OCI-LY1 (cell line): ENCODE data around the gene TSKU.

Experiments
- H2AFZ ChIP-seq: fragments of 200-600 bp; sonication (generic), shearing (Covaris generic); 2 replicates; pipeline ENCODE4 v1.6.0; 2014; ENCODE audit warnings: antibody characterized with exemption, mild to moderate bottlenecking, low read length
- H3F3A ChIP-seq: fragments of 200-600 bp; sonication (generic), shearing (Covaris generic); 2 replicates; pipeline ENCODE4 v1.6.0; 2014; ENCODE audit warnings: mild to moderate bottlenecking, antibody characterized with exemption, low read length, moderate library complexity; ENCODE audit not compliant: insufficient read depth
- H3K27ac ChIP-seq: fragments of 200-600 bp; sonication (generic); 2 replicates; pipeline ENCODE4 v1.5.1; 2014; ENCODE audit warnings: low read length, mixed run types, mild to moderate bottlenecking, low read depth; ENCODE audit not compliant: poor library complexity, severe bottlenecking
- H3K27me3 ChIP-seq: fragments of 200-600 bp; sonication (generic); 2 replicates; pipeline ENCODE4 v1.6.0; 2014; ENCODE audit warnings: antibody characterized with exemption, mild to moderate bottlenecking, low read length, moderate library complexity; ENCODE audit not compliant: insufficient read depth
- H3K36me3 ChIP-seq: fragments of 200-600 bp; sonication (generic); 2 replicates; pipeline ENCODE4 v1.6.1; 2014; ENCODE audit warnings: mild to moderate bottlenecking, antibody characterized with exemption, low read length, moderate library complexity, mixed read lengths; ENCODE audit not compliant: insufficient read depth
- H3K4me1 ChIP-seq: fragments of 200-600 bp; sonication (generic); 2 replicates; pipeline ENCODE4 v1.5.1; 2014; ENCODE audit warnings: mild to moderate bottlenecking, low read length, moderate library complexity; ENCODE audit not compliant: insufficient read depth, severe bottlenecking
- H3K4me2 ChIP-seq: fragments of 200-600 bp; sonication (generic), shearing (Covaris generic); 2 replicates; pipeline ENCODE4 v1.6.1; 2014; ENCODE audit warnings: low read length
- H3K4me3 ChIP-seq: fragments of 200-600 bp; sonication (generic); 2 replicates; pipeline ENCODE4 v1.5.1; 2014; ENCODE audit warnings: low read length, low read depth, mild to moderate bottlenecking, mixed read lengths; ENCODE audit not compliant: poor library complexity, severe bottlenecking
- H3K79me2 ChIP-seq: fragments of 200-600 bp; shearing (Covaris generic); 2 replicates; pipeline ENCODE4 v1.6.1; 2016; ENCODE audit warnings: mixed run types, low read length, mixed read lengths; ENCODE audit not compliant: insufficient read depth
- H3K9ac ChIP-seq: fragments of 200-600 bp; sonication (generic), shearing (Covaris generic); 2 replicates; pipeline ENCODE4 v1.6.1; 2014; ENCODE audit warnings: mild to moderate bottlenecking, low read length, mixed read lengths
- H3K9me2 ChIP-seq: fragments of 200-600 bp; sonication (generic), shearing (Covaris generic); 2 replicates; pipeline ENCODE4 v1.6.1; 2014; ENCODE audit warnings: low read depth, mild to moderate bottlenecking, low read length, mixed read lengths
- H3K9me3 ChIP-seq: fragments of 200-600 bp; shearing (Covaris generic); 2 replicates; pipeline ENCODE4 v1.6.1; 2014; ENCODE audit warnings: low read length, mixed read lengths
- H4K20me1 ChIP-seq: fragments of 200-600 bp; sonication (generic), shearing (Covaris generic); 2 replicates; pipeline ENCODE4 v1.6.0; 2016; ENCODE audit warnings: mild to moderate bottlenecking, low read length; ENCODE audit not compliant: insufficient read depth
- CTCF ChIP-seq: fragments of 200-600 bp; sonication (generic), shearing (Covaris generic); IDR thresholded peaks from 2 replicates; pipeline ENCODE4 v1.5.1; 2017; ENCODE audit warnings: mild to moderate bottlenecking, antibody characterized with exemption, low read length, moderate library complexity, mixed read lengths
- EZH2 ChIP-seq: fragments of 200-600 bp; sonication (generic), shearing (Covaris generic); IDR thresholded peaks from 2 replicates; pipeline ENCODE4 v1.8.0; 2017; ENCODE audit warnings: borderline replicate concordance, mixed run types, mild to moderate bottlenecking, antibody characterized with exemption, low read length, moderate library complexity, mixed read lengths

TSKU gene

DNA sequence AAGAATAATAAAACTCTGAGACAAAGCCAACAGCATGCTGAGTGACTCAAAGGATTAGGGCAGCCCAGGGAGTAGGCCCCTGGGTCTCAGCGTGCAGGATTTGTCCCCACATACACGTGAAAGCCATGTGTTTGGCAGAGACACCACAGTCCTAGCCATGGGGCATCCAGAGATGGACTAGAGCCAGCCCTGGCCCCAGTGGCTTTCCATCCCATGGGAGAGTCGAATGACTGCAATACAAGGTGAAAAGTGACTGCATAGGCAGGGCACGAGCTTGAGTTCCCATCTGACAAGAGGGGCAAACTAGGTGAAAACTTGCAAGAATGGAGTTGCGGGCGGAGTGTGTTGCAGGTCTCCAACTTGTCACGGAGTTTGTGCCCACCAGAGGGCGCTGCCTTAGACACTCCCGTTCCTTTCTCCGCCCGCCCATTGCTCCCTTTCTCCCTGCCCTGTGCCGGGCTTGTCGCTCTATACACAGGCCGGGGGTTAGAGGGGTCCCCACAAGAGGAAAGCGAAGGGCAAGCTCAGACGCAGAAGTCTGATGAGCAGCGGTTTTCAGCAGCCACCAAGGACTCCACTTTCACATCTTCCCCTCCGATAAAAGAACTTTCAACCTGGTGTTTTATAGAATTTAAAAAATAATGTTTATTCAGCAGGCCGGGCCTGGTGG lies 24.2 kb downstream of the TSKU start:
- H3K9ac ChIP-seq, result no peak overlapping the region
- H3K9me3 ChIP-seq, result no peaks in the 10 kb centered on the region
- H3K36me3 ChIP-seq, result no peaks in the 10 kb centered on the region
- H3K4me2 ChIP-seq, result no peak overlapping the region
- no peaks in the 10 kb centered on the region for H3F3A ChIP-seq
- H3K27ac ChIP-seq, result no peak overlapping the region
- H3K4me3 ChIP-seq, result no peak overlapping the region
- H2AFZ ChIP-seq, result no peak overlapping the region
- no peaks in the 10 kb centered on the region for H3K9me2 ChIP-seq
- peaks cover 4% of the 10 kb centered on the region; the same call in 1 of the 2 replicates for H3K27me3 ChIP-seq
- H4K20me1 ChIP-seq, result no peaks in the 10 kb centered on the region
- TF ChIP-seq EZH2 (no peak), CTCF (peak; percentile 76)
- no peaks in the 10 kb centered on the region for H3K79me2 ChIP-seq
- H3K4me1 ChIP-seq, result no peaks in the 10 kb centered on the region

DNA sequence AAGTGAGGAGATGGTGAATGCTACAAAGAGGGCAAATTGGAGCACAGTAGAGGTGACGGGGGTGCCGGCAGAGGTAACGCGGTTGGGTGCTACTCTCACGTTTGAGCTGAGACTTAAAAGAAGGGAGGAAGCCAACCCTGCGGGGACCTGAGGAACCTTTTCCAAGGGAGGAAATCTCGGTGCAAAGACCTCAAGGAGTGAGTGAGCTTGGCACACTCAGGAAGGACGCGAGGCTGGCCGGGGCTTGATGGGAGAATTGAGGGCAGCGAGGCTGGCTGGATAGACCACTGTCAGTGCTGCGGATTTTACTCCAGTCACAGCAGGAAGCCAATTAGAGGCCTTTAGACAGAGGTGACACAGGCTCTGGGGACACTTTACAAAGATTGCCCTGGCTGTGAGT lies 25.0 kb downstream of the TSKU start:
- Histone ChIP-seq H3K27ac (no peak overlapping the region), H3K4me3 (no peak overlapping the region), H3K9me3 (no peaks in the 10 kb centered on the region), H3K9ac (no peak overlapping the region), H3K9me2 (no peaks in the 10 kb centered on the region), H2AFZ (no peak overlapping the region), H3K4me1 (no peaks in the 10 kb centered on the region), H3K79me2 (no peaks in the 10 kb centered on the region), H3K4me2 (no peak overlapping the region), H3K36me3 (no peaks in the 10 kb centered on the region), H3K27me3 (peaks cover 4% of the 10 kb centered on the region; the same call in 1 of the 2 replicates), H3F3A (no peaks in the 10 kb centered on the region), H4K20me1 (no peaks in the 10 kb centered on the region)
- TF ChIP-seq CTCF (no peak), EZH2 (no peak)

DNA sequence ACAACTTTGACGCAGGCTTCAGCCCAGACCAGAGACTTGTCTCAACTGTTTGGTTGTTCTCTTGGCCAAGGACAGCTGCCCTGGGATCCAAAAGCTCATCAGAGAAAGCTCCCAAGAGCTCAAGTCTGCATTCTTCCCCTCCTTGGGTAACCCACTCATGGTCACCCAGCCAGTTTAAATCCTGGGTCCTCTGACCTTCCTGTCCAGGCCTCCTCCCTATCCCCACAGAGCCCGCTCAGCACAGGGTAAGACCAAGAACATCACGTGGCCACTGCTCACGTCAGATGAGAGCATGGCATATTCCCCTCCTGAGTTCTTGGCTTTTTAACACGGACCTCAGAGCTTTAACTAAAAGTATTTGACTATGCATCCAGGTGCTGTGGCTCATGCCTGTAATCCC lies 25.8 kb downstream of the TSKU start:
- H3K27ac ChIP-seq, result no peak overlapping the region

More for the DNA sequence above, 25.8 kb downstream of the TSKU start:
- no peak overlapping the region for H3K9ac ChIP-seq
- peaks cover 4% of the 10 kb centered on the region; the same call in 1 of the 2 replicates for H3K27me3 ChIP-seq
- H3K9me2 ChIP-seq, result no peaks in the 10 kb centered on the region
- H3F3A ChIP-seq, result no peaks in the 10 kb centered on the region
- no peaks in the 10 kb centered on the region for H3K36me3 ChIP-seq
- H3K4me2 ChIP-seq, result no peak overlapping the region
- H3K9me3 ChIP-seq, result no peaks in the 10 kb centered on the region
- no peak overlapping the region for H3K4me3 ChIP-seq
- H3K79me2 ChIP-seq, result no peaks in the 10 kb centered on the region
- H3K4me1 ChIP-seq, result no peaks in the 10 kb centered on the region
- no peak for TF ChIP-seq CTCF
- H4K20me1 ChIP-seq, result no peaks in the 10 kb centered on the region
- no peak overlapping the region for H2AFZ ChIP-seq
